Suprapubic skin (tissue), 4 donors: ENCODE results near the gene SPINK4.

Source experiments
- CTCF ChIP-seq, 2 donors: fragments of 200-600 bp in 1 of 2; fragments of 450-650 bp in 1 of 2; sonication (generic) in 1 of 2; IDR thresholded peaks; one replicate each; pipeline ENCODE4 v1.5.1; 2016 to 2019; ENCODE audit warnings: antibody characterized with exemption in 2 of 2, mild to moderate bottlenecking in 1 of 2, moderate library complexity in 1 of 2
- POLR2A ChIP-seq, 2 donors: fragments of 450-650 bp; IDR thresholded peaks; one replicate each; pipeline ENCODE4 v1.6.1; 2017; ENCODE audit warnings: antibody characterized with exemption in 2 of 2, mild to moderate bottlenecking in 2 of 2, moderate library complexity in 2 of 2
- POLR2AphosphoS5 ChIP-seq, 3 donors: sonication (generic); formaldehyde crosslinking; IDR thresholded peaks; one replicate each; pipeline ENCODE4 v1.6.1; 2017; ENCODE audit warnings: antibody characterized with exemption in 3 of 3

- TF ChIP-seq POLR2AphosphoS5 (IDR thresholded peaks at IDR 0.05), result no peak
- no peak for TF ChIP-seq CTCF (IDR thresholded peaks at IDR 0.05)
- no peak for TF ChIP-seq POLR2A (IDR thresholded peaks at IDR 0.05)
Observed at GRCh38 chr9:33241298-33241697, 1.3 kb downstream of the SPINK4 start.
